ENCODE results near the gene DLG1. TPM values are rescaled to one million over a fixed set of nuclear protein-coding genes. Genes with fewer than 3 reads are reported as not detected.

Gene DLG1
- total RNA-seq, 2 donors from 2014 or later = 115 to 124 TPM

- H3K9me3 ChIP-seq = no peaks in the 10 kb centered on the region
- H3K27ac ChIP-seq = no peak overlapping the region
- DNase-seq = no peak
- no peaks in the 10 kb centered on the region for H3K27me3 ChIP-seq
- no peak overlapping the region for H3K9ac ChIP-seq (ENCODE audit: low read depth in 2 of 2, low read length in 2 of 2)
- intact Hi-C loops (cut with DNase I) = no loop called here
- H3K36me3 ChIP-seq = no peaks in the 10 kb centered on the region
- H3K4me1 ChIP-seq = no peaks in the 10 kb centered on the region
- no peak for TF ChIP-seq CTCF (IDR thresholded peaks at IDR 0.05)
- H3K4me3 ChIP-seq = no peak overlapping the region
Measured at GRCh38 chr3:197337214-197337613, 38.8 kb upstream of the DLG1 start.

GRCh38 chr3:197336348-197336747 is 37.9 kb upstream of the DLG1 start:
- TF ChIP-seq CTCF (IDR thresholded peaks at IDR 0.05) = no peak
- H3K9me3 ChIP-seq = no peaks in the 10 kb centered on the region
- intact Hi-C loops (cut with DNase I) = no loop called here
- no peaks in the 10 kb centered on the region for H3K36me3 ChIP-seq
- no peaks in the 10 kb centered on the region for H3K27me3 ChIP-seq
- H3K9ac ChIP-seq (ENCODE audit: low read depth in 2 of 2, low read length in 2 of 2) = no peak overlapping the region
- no peak overlapping the region for H3K27ac ChIP-seq
- no peak overlapping the region for H3K4me3 ChIP-seq
- H3K4me1 ChIP-seq = no peaks in the 10 kb centered on the region
- no peak for DNase-seq

GRCh38 chr3:197335428-197336132 is 37.2 kb upstream of the DLG1 start:
- TF ChIP-seq CTCF (IDR thresholded peaks at IDR 0.05) = no peak
- no peak for DNase-seq
- intact Hi-C loops (cut with DNase I) = no loop called here
- H3K27me3 ChIP-seq = no peaks in the 10 kb centered on the region
- no peaks in the 10 kb centered on the region for H3K36me3 ChIP-seq
- no peaks in the 10 kb centered on the region for H3K9me3 ChIP-seq
- H3K4me3 ChIP-seq = no peak overlapping the region
- no peak overlapping the region for H3K9ac ChIP-seq (ENCODE audit: low read depth in 2 of 2, low read length in 2 of 2)
- H3K27ac ChIP-seq = no peak overlapping the region
- H3K4me1 ChIP-seq = no peaks in the 10 kb centered on the region

- DNase-seq = no peak
- H3K4me3 ChIP-seq = no peak overlapping the region
- H3K36me3 ChIP-seq = no peaks in the 10 kb centered on the region
- intact Hi-C loops (cut with DNase I) = no loop called here
- H3K9ac ChIP-seq (ENCODE audit: low read depth in 2 of 2, low read length in 2 of 2) = no peak overlapping the region
- no peaks in the 10 kb centered on the region for H3K9me3 ChIP-seq
- H3K27ac ChIP-seq = no peak overlapping the region
- TF ChIP-seq CTCF (IDR thresholded peaks at IDR 0.05) = no peak
- no peaks in the 10 kb centered on the region for H3K4me1 ChIP-seq
- H3K27me3 ChIP-seq = no peaks in the 10 kb centered on the region
Measured at GRCh38 chr3:197333901-197334639, 35.7 kb upstream of the DLG1 start.

- no peak overlapping the region for H3K4me3 ChIP-seq
- H3K9me3 ChIP-seq = no peaks in the 10 kb centered on the region
- no peaks in the 10 kb centered on the region for H3K4me1 ChIP-seq
- no peak overlapping the region for H3K27ac ChIP-seq
- H3K36me3 ChIP-seq = no peaks in the 10 kb centered on the region
- intact Hi-C loops (cut with DNase I) = no loop called here
- no peak overlapping the region for H3K9ac ChIP-seq (ENCODE audit: low read depth in 2 of 2, low read length in 2 of 2)
- H3K27me3 ChIP-seq = no peaks in the 10 kb centered on the region
- no peak for DNase-seq
- TF ChIP-seq CTCF (IDR thresholded peaks at IDR 0.05) = no peak
Measured at GRCh38 chr3:197331131-197331530, 32.7 kb upstream of the DLG1 start.
